Mesendoderm (in vitro differentiated cells): Measurements from ENCODE around the gene GJA5.
A peak's percentile ranks its signal among the peaks of the same experiment; 100 is the strongest.

ENCODE experiments used
- DNase-seq: peaks from one replicate; pipeline ENCODE4 v3.0.0; 2013
- H2AK5ac ChIP-seq: 2 replicates; pipeline ENCODE4 v1.6.1; 2013; ENCODE audit warnings: low read length, inconsistent platforms
- H2BK120ac ChIP-seq: 2 replicates; pipeline ENCODE4 v1.6.1; 2013; ENCODE audit warnings: low read depth, mild to moderate bottlenecking, low read length, moderate library complexity, mixed read lengths
- H2BK15ac ChIP-seq: replicated peaks from 2 replicates; pipeline ENCODE4 v1.6.1; 2013; ENCODE audit warnings: low read depth, mild to moderate bottlenecking, moderate library complexity
- H2BK5ac ChIP-seq: 2 replicates; pipeline ENCODE4 v1.6.1; 2013; ENCODE audit warnings: low read length, inconsistent platforms
- H3K18ac ChIP-seq: 2 replicates; pipeline ENCODE4 v1.6.1; 2013; ENCODE audit warnings: mild to moderate bottlenecking, low read length, mixed read lengths
- H3K23ac ChIP-seq: one replicate; pipeline ENCODE4 v1.6.1; 2013; ENCODE audit warnings: low read length
- H3K27ac ChIP-seq: 2 replicates; pipeline ENCODE4 v1.5.1; 2013; ENCODE audit warnings: low read depth, mild to moderate bottlenecking, inconsistent platforms, low read length, moderate library complexity
- H3K27me3 ChIP-seq: 2 replicates; pipeline ENCODE4 v1.6.1; 2013; ENCODE audit warnings: low read length, control low read depth, mild to moderate bottlenecking, inconsistent platforms; ENCODE audit not compliant: insufficient read depth, poor library complexity
- H3K36me3 ChIP-seq: 2 replicates; pipeline ENCODE4 v1.6.1; 2013; ENCODE audit warnings: low read length, inconsistent platforms; ENCODE audit not compliant: control insufficient read depth, insufficient read depth
- H3K4ac ChIP-seq: one replicate; pipeline ENCODE4 v1.6.1; 2013; ENCODE audit warnings: low read depth, mild to moderate bottlenecking, low read length, moderate library complexity
- H3K4me1 ChIP-seq: 2 replicates; pipeline ENCODE4 v1.6.1; 2013; ENCODE audit warnings: low read depth, low read length, inconsistent platforms; ENCODE audit not compliant: control insufficient read depth
- H3K4me2 ChIP-seq: 2 replicates; pipeline ENCODE4 v1.6.1; 2013; ENCODE audit warnings: low read length
- H3K4me3 ChIP-seq: 2 replicates; pipeline ENCODE4 v1.5.1; 2013; ENCODE audit warnings: mild to moderate bottlenecking, low read length
- H3K56ac ChIP-seq: one replicate; pipeline ENCODE4 v1.6.1; 2013; ENCODE audit warnings: low read length
- H3K79me1 ChIP-seq: 2 replicates; pipeline ENCODE4 v1.6.1; 2013; ENCODE audit warnings: low read length, inconsistent platforms
- H3K79me2 ChIP-seq: 2 replicates; pipeline ENCODE4 v1.6.1; 2013; ENCODE audit warnings: mild to moderate bottlenecking, low read length; ENCODE audit not compliant: control insufficient read depth, insufficient read depth
- H3K9ac ChIP-seq: 2 replicates; pipeline ENCODE4 v1.6.1; 2013; ENCODE audit warnings: low read length, inconsistent platforms
- H4K5ac ChIP-seq: one replicate; pipeline ENCODE4 v1.6.1; 2013; ENCODE audit warnings: low read length
- H4K8ac ChIP-seq: one replicate; pipeline ENCODE4 v1.6.1; 2013; ENCODE audit warnings: low read depth, mild to moderate bottlenecking, control low read depth, low read length, moderate library complexity
- WGBS: extraction: QIAGEN DNeasy Blood & Tissue Kit; methylation state at CpG from one replicate; pipeline ENCODE4 v1.1.7; 2013; ENCODE audit warnings: low lambda C conversion rate, missing lambda C conversion rate; ENCODE audit not compliant: insufficient coverage; ENCODE audit errors: extremely low coverage; 5-methylcytosine and 5-hydroxymethylcytosine counted together

Gene GJA5

GRCh38 chr1:147800804-147801203 is 40.4 kb upstream of the GJA5 start:
- Histone ChIP-seq H2BK15ac (no peak overlapping the region), H3K36me3 (no peaks in the 10 kb centered on the region), H3K56ac (no peak overlapping the region), H3K79me1 (no peaks in the 10 kb centered on the region), H3K4me3 (no peak overlapping the region), H2AK5ac (no peak overlapping the region), H3K4me1 (no peaks in the 10 kb centered on the region), H2BK120ac (no peak overlapping the region), H3K9ac (no peak overlapping the region), H3K4me2 (no peak overlapping the region), H2BK5ac (no peak overlapping the region), H3K79me2 (no peaks in the 10 kb centered on the region), H4K8ac (no peak overlapping the region), H4K5ac (no peak overlapping the region), H3K18ac (no peak overlapping the region), H3K27me3 (no peaks in the 10 kb centered on the region), H3K27ac (no peak overlapping the region), H3K4ac (no peak overlapping the region), H3K23ac (no peak overlapping the region)
- no peak for DNase-seq
- no CpG with 5 or more reads among the region's 2 CpGs for WGBS

GRCh38 chr1:147798731-147799130 is 38.3 kb upstream of the GJA5 start:
- Histone ChIP-seq H3K56ac (no peak overlapping the region), H2BK15ac (no peak overlapping the region), H3K4me2 (no peak overlapping the region), H3K27me3 (no peaks in the 10 kb centered on the region), H2BK5ac (no peak overlapping the region), H3K4me3 (no peak overlapping the region), H3K23ac (no peak overlapping the region), H3K4ac (no peak overlapping the region), H4K5ac (no peak overlapping the region), H3K79me2 (no peaks in the 10 kb centered on the region), H3K9ac (no peak overlapping the region), H3K79me1 (no peaks in the 10 kb centered on the region), H3K4me1 (no peaks in the 10 kb centered on the region), H2AK5ac (no peak overlapping the region), H4K8ac (no peak overlapping the region), H3K18ac (no peak overlapping the region), H2BK120ac (no peak overlapping the region), H3K27ac (no peak overlapping the region), H3K36me3 (no peaks in the 10 kb centered on the region)
- WGBS = no CpG with 5 or more reads among the region's 3 CpGs
- no peak for DNase-seq

- Histone ChIP-seq H2AK5ac (no peak overlapping the region), H2BK15ac (no peak overlapping the region), H3K4me3 (no peak overlapping the region), H2BK120ac (no peak overlapping the region), H3K79me1 (no peaks in the 10 kb centered on the region), H3K27ac (no peak overlapping the region), H3K23ac (no peak overlapping the region), H3K18ac (peak overlapping the region; percentile 39), H3K56ac (no peak overlapping the region), H3K9ac (no peak overlapping the region), H3K4me2 (no peak overlapping the region), H3K36me3 (no peaks in the 10 kb centered on the region), H2BK5ac (no peak overlapping the region), H3K27me3 (no peaks in the 10 kb centered on the region), H4K5ac (no peak overlapping the region), H3K4me1 (no peaks in the 10 kb centered on the region), H3K79me2 (no peaks in the 10 kb centered on the region), H4K8ac (no peak overlapping the region), H3K4ac (no peak overlapping the region)
- WGBS = no CpG with 5 or more reads among the region's 10 CpGs
- peak; percentile 56 for DNase-seq
These were observed 34.2 kb upstream of the GJA5 start for GRCh38 chr1:147794570-147794969.

- no peaks in the 10 kb centered on the region for H3K36me3 ChIP-seq
- H3K27ac ChIP-seq = no peak overlapping the region
- no CpG with 5 or more reads among the region's 1 CpG for WGBS
- no peak overlapping the region for H3K4ac ChIP-seq
- H3K79me1 ChIP-seq = no peaks in the 10 kb centered on the region
- H4K5ac ChIP-seq = no peak overlapping the region
- no peak overlapping the region for H3K23ac ChIP-seq
- H3K9ac ChIP-seq = no peak overlapping the region
- no peak overlapping the region for H3K56ac ChIP-seq
- H3K4me1 ChIP-seq = no peaks in the 10 kb centered on the region
- no peak overlapping the region for H4K8ac ChIP-seq
- H2BK5ac ChIP-seq = no peak overlapping the region
- H3K4me3 ChIP-seq = no peak overlapping the region
- no peak overlapping the region for H2AK5ac ChIP-seq
- no peak overlapping the region for H2BK15ac ChIP-seq
- DNase-seq = no peak
- H3K18ac ChIP-seq = no peak overlapping the region
- no peak overlapping the region for H2BK120ac ChIP-seq
- no peaks in the 10 kb centered on the region for H3K27me3 ChIP-seq
- H3K4me2 ChIP-seq = no peak overlapping the region
- H3K79me2 ChIP-seq = no peaks in the 10 kb centered on the region
These were observed 31.5 kb upstream of the GJA5 start for GRCh38 chr1:147791876-147792275.

GRCh38 chr1:147787765-147788164 is 27.4 kb upstream of the GJA5 start:
- H3K36me3 ChIP-seq = no peaks in the 10 kb centered on the region
- no CpG with 5 or more reads among the region's 2 CpGs for WGBS
- no peaks in the 10 kb centered on the region for H3K27me3 ChIP-seq
- H3K56ac ChIP-seq = no peak overlapping the region
- H3K4me1 ChIP-seq = no peaks in the 10 kb centered on the region
- H3K23ac ChIP-seq = no peak overlapping the region
- no peak overlapping the region for H4K8ac ChIP-seq
- H3K4me2 ChIP-seq = no peak overlapping the region
- H3K79me2 ChIP-seq = no peaks in the 10 kb centered on the region
- H2BK15ac ChIP-seq = no peak overlapping the region
- H3K4me3 ChIP-seq = no peak overlapping the region
- H3K79me1 ChIP-seq = no peaks in the 10 kb centered on the region
- H3K27ac ChIP-seq = no peak overlapping the region
- peak overlapping the region; percentile 44 for H3K18ac ChIP-seq
- H4K5ac ChIP-seq = no peak overlapping the region
- H2AK5ac ChIP-seq = no peak overlapping the region
- no peak overlapping the region for H3K4ac ChIP-seq
- no peak overlapping the region for H2BK120ac ChIP-seq
- DNase-seq = no peak
- H3K9ac ChIP-seq = no peak overlapping the region
- no peak overlapping the region for H2BK5ac ChIP-seq

GRCh38 chr1:147786536-147786935 is 26.1 kb upstream of the GJA5 start:
- peak overlapping the region; percentile 29 for H3K18ac ChIP-seq
- H2BK15ac ChIP-seq = peak overlapping the region; percentile 42
- no peaks in the 10 kb centered on the region for H3K36me3 ChIP-seq
- H3K56ac ChIP-seq = no peak overlapping the region
- DNase-seq = no peak
- no peaks in the 10 kb centered on the region for H3K4me1 ChIP-seq
- H3K9ac ChIP-seq = no peak overlapping the region
- H3K27ac ChIP-seq = no peak overlapping the region
- H3K79me1 ChIP-seq = no peaks in the 10 kb centered on the region
- H3K27me3 ChIP-seq = no peaks in the 10 kb centered on the region
- H2AK5ac ChIP-seq = no peak overlapping the region
- no peak overlapping the region for H3K23ac ChIP-seq
- no peak overlapping the region for H2BK120ac ChIP-seq
- H3K4me3 ChIP-seq = no peak overlapping the region
- no peak overlapping the region for H4K8ac ChIP-seq
- no peak overlapping the region for H3K4me2 ChIP-seq
- WGBS = no CpG with 5 or more reads among the region's 3 CpGs
- no peak overlapping the region for H4K5ac ChIP-seq
- no peaks in the 10 kb centered on the region for H3K79me2 ChIP-seq
- H2BK5ac ChIP-seq = no peak overlapping the region
- H3K4ac ChIP-seq = no peak overlapping the region
